Heart left ventricle (tissue), 13 donors: ENCODE measurements around the gene RAP1GAP.

Source experiments
- CTCF ChIP-seq, 12 donors: fragments of 200-600 bp; sonication (generic) in 4 of 12; IDR thresholded peaks; one replicate each; pipeline versions ENCODE4 v1.5.0 to v1.8.0; 2018 to 2022; ENCODE audit warnings: antibody characterized with exemption in 12 of 12, mild to moderate bottlenecking in 5 of 12
- POLR2A ChIP-seq, 2 donors: fragments of 450-650 bp; IDR thresholded peaks; one replicate each; pipeline ENCODE4 v1.6.1; 2017; ENCODE audit warnings: antibody characterized with exemption in 2 of 2, mild to moderate bottlenecking in 2 of 2, moderate library complexity in 2 of 2
- donor health status: ischemic (EF 13 %, LVEDD 7.1; RV severe dilation, severe dysfunction).
- donor health status: DM: no; HTN: yes; CAD: no.
- donor health status: DM: no; HTN: no; CAD: no.
- donor health status: ischemic (EF 25% LVEDD 6.9; RV normal size, moderate dysfunction).
- donor health status: ischemic (EF 25% LVEDD 5.7; RV mildly dilated, moderate dysfunction).
- donor health status: ischemic (EF 35%, LVEDD 5.7; RV mildly dilated, moderate dysfunction).
- donor health status: nonischemic (EF 11% LVEDD 7.7; RV severe dilation, severe dysfunction).
- donor health status: DM: yes; HTN: yes; CAD: no.
- donor health status: PGD.
- donor health status: ischemic (EF 29% LVEDD 5.4; RV normal size, mild dysfunction).
- donor health status: nonischemic (EF 23%, LVEDD 6.1; RV moderate dilation, normal function).

- no peak for TF ChIP-seq CTCF (IDR thresholded peaks at IDR 0.05)
- TF ChIP-seq POLR2A (IDR thresholded peaks at IDR 0.05) = no peak
Measured at GRCh38 chr1:21562896-21563295, 106.3 kb downstream of the RAP1GAP start.
